Parathyroid adenoma (tissue), 2 donors: ENCODE data around the gene MAP4K4.

ENCODE experiments used
- H2AFZ ChIP-seq: fragments of 300-600 bp; sonication (generic); one replicate; pipeline ENCODE4 v1.7.0; 2017; ENCODE audit warnings: antibody characterized with exemption, mild to moderate bottlenecking
- H3K27ac ChIP-seq: fragments of 300-600 bp; sonication (generic); one replicate; pipeline ENCODE4 v1.7.0; 2017
- H3K27me3 ChIP-seq: fragments of 300-600 bp; sonication (generic); one replicate; pipeline ENCODE4 v1.7.0; 2017; ENCODE audit warnings: low read length; ENCODE audit not compliant: control insufficient read depth, insufficient read depth
- H3K36me3 ChIP-seq: fragments of 300-600 bp; sonication (generic); one replicate; pipeline ENCODE4 v1.7.0; 2017; ENCODE audit warnings: low read length; ENCODE audit not compliant: control insufficient read depth, insufficient read depth
- H3K4me1 ChIP-seq: fragments of 300-600 bp; sonication (generic); one replicate; pipeline ENCODE4 v1.7.0; 2017; ENCODE audit warnings: control low read depth
- H3K4me2 ChIP-seq: fragments of 300-600 bp; sonication (generic); one replicate; pipeline ENCODE4 v1.7.0; 2017; ENCODE audit warnings: low read length
- H3K4me3 ChIP-seq: fragments of 300-600 bp; sonication (generic); one replicate; pipeline ENCODE4 v1.7.0; 2017; ENCODE audit warnings: low read depth, low read length
- H3K79me2 ChIP-seq: fragments of 300-600 bp; sonication (generic); one replicate; pipeline ENCODE4 v1.7.0; 2017; ENCODE audit warnings: control low read depth
- H3K9ac ChIP-seq: fragments of 300-600 bp; sonication (generic); one replicate; pipeline ENCODE4 v1.7.0; 2017; ENCODE audit warnings: mild to moderate bottlenecking
- H3K9me3 ChIP-seq: fragments of 300-600 bp; sonication (generic); one replicate; pipeline ENCODE4 v1.7.0; 2017; ENCODE audit warnings: low read length; ENCODE audit not compliant: control insufficient read depth
- CTCF ChIP-seq: fragments of 300-600 bp; sonication (generic); IDR thresholded peaks from one replicate; pipeline ENCODE4 v1.7.0; 2017; ENCODE audit warnings: antibody characterized with exemption, mild to moderate bottlenecking
- donor health status: primary hyperparathyroidism.

Gene MAP4K4

GRCh38 chr2:101787097-101787496 is 89.6 kb downstream of the MAP4K4 start:
- H3K4me3 ChIP-seq, result no peak overlapping the region
- H3K36me3 ChIP-seq, result no peaks in the 10 kb centered on the region
- H3K79me2 ChIP-seq, result peaks cover 14% of the 10 kb centered on the region
- no peak overlapping the region for H3K4me2 ChIP-seq
- H3K9me3 ChIP-seq, result no peaks in the 10 kb centered on the region
- H3K27me3 ChIP-seq, result no peaks in the 10 kb centered on the region
- H3K27ac ChIP-seq, result no peak overlapping the region
- no peaks in the 10 kb centered on the region for H3K4me1 ChIP-seq
- TF ChIP-seq CTCF, result no peak
- H2AFZ ChIP-seq, result no peak overlapping the region
- no peak overlapping the region for H3K9ac ChIP-seq

GRCh38 chr2:101788565-101788964 is 91.1 kb downstream of the MAP4K4 start:
- Histone ChIP-seq H3K9ac (no peak overlapping the region), H3K4me2 (no peak overlapping the region), H3K27ac (no peak overlapping the region), H3K4me1 (no peaks in the 10 kb centered on the region), H3K9me3 (no peaks in the 10 kb centered on the region), H3K4me3 (no peak overlapping the region), H3K36me3 (no peaks in the 10 kb centered on the region), H3K27me3 (no peaks in the 10 kb centered on the region), H2AFZ (no peak overlapping the region), H3K79me2 (peaks cover 7% of the 10 kb centered on the region)
- no peak for TF ChIP-seq CTCF

- no peaks in the 10 kb centered on the region for H3K9me3 ChIP-seq
- TF ChIP-seq CTCF, result no peak
- H2AFZ ChIP-seq, result no peak overlapping the region
- peaks cover under 1% of the 10 kb centered on the region for H3K79me2 ChIP-seq
- H3K4me2 ChIP-seq, result no peak overlapping the region
- H3K4me1 ChIP-seq, result no peaks in the 10 kb centered on the region
- H3K4me3 ChIP-seq, result no peak overlapping the region
- H3K27ac ChIP-seq, result no peak overlapping the region
- no peaks in the 10 kb centered on the region for H3K36me3 ChIP-seq
- no peaks in the 10 kb centered on the region for H3K27me3 ChIP-seq
- H3K9ac ChIP-seq, result no peak overlapping the region
Observed at GRCh38 chr2:101788995-101789970, 91.8 kb downstream of the MAP4K4 start.

- Histone ChIP-seq H3K4me2 (no peak overlapping the region), H3K4me1 (no peaks in the 10 kb centered on the region), H3K9ac (no peak overlapping the region), H3K9me3 (no peaks in the 10 kb centered on the region), H3K4me3 (no peak overlapping the region), H2AFZ (no peak overlapping the region), H3K36me3 (no peaks in the 10 kb centered on the region), H3K27me3 (no peaks in the 10 kb centered on the region), H3K79me2 (peaks cover 6% of the 10 kb centered on the region), H3K27ac (no peak overlapping the region)
- TF ChIP-seq CTCF, result no peak
Observed at GRCh38 chr2:101790416-101790815, 92.9 kb downstream of the MAP4K4 start.

GRCh38 chr2:101790857-101791256 is 93.3 kb downstream of the MAP4K4 start:
- Histone ChIP-seq H3K9ac (no peak overlapping the region), H3K27ac (no peak overlapping the region), H3K79me2 (peaks cover 6% of the 10 kb centered on the region), H3K36me3 (no peaks in the 10 kb centered on the region), H3K9me3 (no peaks in the 10 kb centered on the region), H3K4me2 (no peak overlapping the region), H3K4me1 (no peaks in the 10 kb centered on the region), H2AFZ (no peak overlapping the region), H3K4me3 (no peak overlapping the region), H3K27me3 (no peaks in the 10 kb centered on the region)
- TF ChIP-seq CTCF, result no peak
